ENCODE measurements around the gene PRDM16. TPM values are rescaled to one million over a fixed set of nuclear protein-coding genes. Genes with fewer than 3 reads are reported as not detected.

The PRDM16 gene
- total RNA-seq, 1 experiment from 2014 or later = 22.3 TPM

DNA sequence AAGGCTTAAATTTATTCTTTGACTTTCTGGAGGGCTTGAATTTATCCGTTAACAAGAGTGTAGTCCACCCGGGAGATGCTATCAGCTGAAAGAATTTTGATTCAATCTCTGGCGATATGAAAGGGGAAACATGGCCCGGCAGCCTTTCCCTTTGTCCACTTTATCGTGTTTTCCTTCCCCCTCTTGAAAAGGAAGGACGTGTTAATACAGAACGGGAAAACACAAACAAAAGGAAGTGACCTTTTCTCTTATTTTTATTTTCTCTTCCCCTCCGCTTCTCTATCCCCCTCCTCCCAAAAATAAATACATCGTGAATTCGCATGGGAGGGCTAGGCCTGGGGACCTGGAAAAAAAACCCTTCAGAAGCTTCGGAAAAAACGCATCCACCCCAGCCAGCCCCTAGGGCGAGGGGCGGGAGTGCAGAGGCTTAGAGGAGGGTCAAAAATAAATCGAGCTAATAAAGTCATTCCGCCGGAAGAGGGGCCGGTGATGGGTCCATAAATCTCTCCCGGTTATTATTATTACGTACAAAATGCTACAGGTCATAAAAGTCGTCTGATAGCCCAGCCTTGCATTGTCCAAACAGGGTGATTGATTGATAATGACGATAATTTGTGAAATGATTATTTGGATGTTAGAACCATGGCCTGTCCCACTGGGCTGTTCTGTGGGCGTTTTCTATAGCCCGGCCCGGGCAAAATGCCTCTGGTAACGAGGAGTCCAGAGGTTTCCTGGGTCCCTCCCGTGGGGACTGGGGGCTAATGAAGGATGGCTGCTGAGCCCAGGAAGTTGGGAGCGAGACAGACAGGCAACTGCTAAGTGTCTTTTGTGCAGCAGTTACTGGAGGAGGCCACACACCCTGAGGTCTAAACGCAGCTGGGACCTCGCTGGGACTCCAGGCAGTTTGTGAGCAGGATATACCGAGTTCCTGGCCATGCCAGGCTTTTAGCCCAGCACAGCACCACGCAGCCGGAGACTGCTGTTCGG lies 179.4 kb downstream of the PRDM16 start:
- no peak overlapping the region for H3K27ac ChIP-seq (ENCODE audit: low read length)
- H3K27me3 ChIP-seq (ENCODE audit: control insufficient read depth, insufficient read depth, low read length) = no peaks in the 10 kb centered on the region
- TSS peak; percentile 54 for BruUV-seq (replicated peaks)
- ChIA-PET POLR2A (no interaction called here), CTCF (no interaction called here)
- intact Hi-C loops (cut with micrococcal nuclease; ENCODE audit: unreplicated experiment) (no loop called here), in situ Hi-C loops (cut with HindIII; ENCODE audit: low pct_unique_long_range_greater_than_20kb, low sequenced_read_pairs) (no loop called here)
- no peaks in the 10 kb centered on the region for H3K9me3 ChIP-seq (ENCODE audit: control insufficient read depth, insufficient read depth, low read depth, low read length)
- H3K4me1 ChIP-seq (ENCODE audit: control insufficient read depth, insufficient read depth, low read length) = no peaks in the 10 kb centered on the region
- no peak overlapping the region for H3K4me3 ChIP-seq (ENCODE audit: low read depth in 2 of 2, low read length in 2 of 2)
- ATAC-seq (peak; percentile 35; the same call in 1 of the 2 replicates), DNase-seq (ENCODE audit: low read depth, low spot score) (no peak)
- H3K36me3 ChIP-seq (ENCODE audit: control insufficient read depth, insufficient read depth, low read length) = no peaks in the 10 kb centered on the region
- TF ChIP-seq SIN3A (IDR thresholded peaks at IDR 0.05; ENCODE audit: borderline replicate concordance, insufficient read depth, low read depth, low read length) (no peak), TCF7L2 (IDR thresholded peaks at IDR 0.05; ENCODE audit: low read depth, low read length) (no peak)
- TF ChIP-seq, protein P1, sequence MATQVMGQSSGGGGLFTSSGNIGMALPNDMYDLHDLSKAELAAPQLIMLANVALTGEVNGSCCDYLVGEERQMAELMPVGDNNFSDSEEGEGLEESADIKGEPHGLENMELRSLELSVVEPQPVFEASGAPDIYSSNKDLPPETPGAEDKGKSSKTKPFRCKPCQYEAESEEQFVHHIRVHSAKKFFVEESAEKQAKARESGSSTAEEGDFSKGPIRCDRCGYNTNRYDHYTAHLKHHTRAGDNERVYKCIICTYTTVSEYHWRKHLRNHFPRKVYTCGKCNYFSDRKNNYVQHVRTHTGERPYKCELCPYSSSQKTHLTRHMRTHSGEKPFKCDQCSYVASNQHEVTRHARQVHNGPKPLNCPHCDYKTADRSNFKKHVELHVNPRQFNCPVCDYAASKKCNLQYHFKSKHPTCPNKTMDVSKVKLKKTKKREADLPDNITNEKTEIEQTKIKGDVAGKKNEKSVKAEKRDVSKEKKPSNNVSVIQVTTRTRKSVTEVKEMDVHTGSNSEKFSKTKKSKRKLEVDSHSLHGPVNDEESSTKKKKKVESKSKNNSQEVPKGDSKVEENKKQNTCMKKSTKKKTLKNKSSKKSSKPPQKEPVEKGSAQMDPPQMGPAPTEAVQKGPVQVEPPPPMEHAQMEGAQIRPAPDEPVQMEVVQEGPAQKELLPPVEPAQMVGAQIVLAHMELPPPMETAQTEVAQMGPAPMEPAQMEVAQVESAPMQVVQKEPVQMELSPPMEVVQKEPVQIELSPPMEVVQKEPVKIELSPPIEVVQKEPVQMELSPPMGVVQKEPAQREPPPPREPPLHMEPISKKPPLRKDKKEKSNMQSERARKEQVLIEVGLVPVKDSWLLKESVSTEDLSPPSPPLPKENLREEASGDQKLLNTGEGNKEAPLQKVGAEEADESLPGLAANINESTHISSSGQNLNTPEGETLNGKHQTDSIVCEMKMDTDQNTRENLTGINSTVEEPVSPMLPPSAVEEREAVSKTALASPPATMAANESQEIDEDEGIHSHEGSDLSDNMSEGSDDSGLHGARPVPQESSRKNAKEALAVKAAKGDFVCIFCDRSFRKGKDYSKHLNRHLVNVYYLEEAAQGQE (IDR thresholded peaks at IDR 0.05; ENCODE audit: insufficient read depth in 1 of 2, low read depth in 2 of 2, low read length in 1 of 2) = no peak

DNA sequence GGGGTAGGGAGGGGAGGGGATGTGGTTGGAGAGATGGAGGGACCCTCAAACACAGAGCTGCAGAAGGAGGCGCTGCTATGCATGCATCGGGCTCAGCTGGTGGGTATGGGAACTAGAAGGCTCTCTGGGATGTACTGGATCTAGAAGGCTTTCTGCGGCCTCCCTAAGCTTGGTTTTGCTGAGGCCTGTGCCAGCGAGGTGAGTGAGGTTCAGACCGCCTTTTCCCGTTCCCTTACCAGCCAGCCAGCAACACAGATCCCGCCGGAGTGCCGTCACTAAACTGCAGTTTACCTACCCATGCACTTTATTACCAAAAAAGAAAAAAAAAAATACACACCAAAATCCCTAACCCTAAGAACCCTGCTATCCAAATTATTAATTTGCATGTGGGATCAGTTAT lies 180.2 kb downstream of the PRDM16 start:
- BruUV-seq (replicated peaks) = no TSS peak

DNA sequence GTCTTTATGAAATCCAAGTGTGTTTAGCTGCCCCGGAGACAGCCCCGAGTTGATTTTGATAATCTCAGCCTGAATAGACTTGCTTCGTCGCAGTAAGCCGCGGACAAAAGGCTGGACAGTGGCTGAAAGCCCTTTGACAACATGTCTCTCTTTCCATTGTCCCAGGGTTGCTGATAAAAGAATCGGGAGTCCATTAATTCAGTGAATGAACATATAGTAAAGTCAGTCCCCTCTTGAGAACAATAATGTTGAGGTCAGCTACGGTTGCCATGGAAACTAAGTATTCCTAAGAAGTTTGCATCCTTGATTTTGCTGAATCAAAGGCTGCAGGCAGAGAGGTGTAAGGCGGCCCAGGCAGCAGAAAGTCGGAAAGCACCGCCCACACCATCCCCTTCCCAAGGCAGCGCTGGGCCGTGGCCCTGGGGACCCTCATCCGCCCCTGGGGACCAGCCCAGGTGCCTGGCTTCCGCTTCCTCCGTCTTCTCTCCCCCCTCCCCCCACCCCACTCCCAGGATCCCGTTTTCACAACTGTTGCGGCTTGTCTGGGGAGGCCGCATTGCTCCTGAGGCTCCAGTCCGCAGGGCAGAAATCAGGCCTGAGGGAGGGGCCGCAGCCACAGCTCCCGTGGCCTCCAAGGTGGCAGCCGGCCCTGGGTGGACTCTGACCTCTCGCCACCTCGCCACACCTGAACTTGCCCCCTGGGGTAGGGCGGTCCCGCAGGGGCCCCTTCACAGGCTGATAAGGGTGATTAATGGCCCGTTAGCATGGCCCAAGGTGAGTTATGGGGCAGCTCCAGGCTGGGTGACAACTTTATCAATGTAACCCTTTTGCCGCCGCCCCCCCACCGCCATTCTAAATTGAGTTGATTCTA lies 180.9 kb downstream of the PRDM16 start:
- Histone ChIP-seq H3K36me3 (ENCODE audit: control insufficient read depth, insufficient read depth, low read length) (no peaks in the 10 kb centered on the region), H3K27ac (ENCODE audit: low read length) (no peak overlapping the region), H3K4me1 (ENCODE audit: control insufficient read depth, insufficient read depth, low read length) (no peaks in the 10 kb centered on the region), H3K27me3 (ENCODE audit: control insufficient read depth, insufficient read depth, low read length) (no peaks in the 10 kb centered on the region), H3K9me3 (ENCODE audit: control insufficient read depth, insufficient read depth, low read depth, low read length) (no peaks in the 10 kb centered on the region), H3K4me3 (ENCODE audit: low read depth in 2 of 2, low read length in 2 of 2) (no peak overlapping the region)
- no TSS peak for BruUV-seq (replicated peaks)
- ATAC-seq (no peak), DNase-seq (ENCODE audit: low read depth, low spot score) (no peak)
- intact Hi-C loops (cut with micrococcal nuclease; ENCODE audit: unreplicated experiment) = no loop called here
- ChIA-PET CTCF (no interaction called here), POLR2A (interaction anchor here (0.6 kb wide), 1 partner anchor 122 kb away, joined by 15 read pairs; no protein-coding TSS in a partner anchor)
- in situ Hi-C loops (cut with HindIII; ENCODE audit: low pct_unique_long_range_greater_than_20kb, low sequenced_read_pairs) = no loop called here
- no peak for TF ChIP-seq SIN3A (IDR thresholded peaks at IDR 0.05; ENCODE audit: borderline replicate concordance, insufficient read depth, low read depth, low read length)
- TF ChIP-seq, protein P2, sequence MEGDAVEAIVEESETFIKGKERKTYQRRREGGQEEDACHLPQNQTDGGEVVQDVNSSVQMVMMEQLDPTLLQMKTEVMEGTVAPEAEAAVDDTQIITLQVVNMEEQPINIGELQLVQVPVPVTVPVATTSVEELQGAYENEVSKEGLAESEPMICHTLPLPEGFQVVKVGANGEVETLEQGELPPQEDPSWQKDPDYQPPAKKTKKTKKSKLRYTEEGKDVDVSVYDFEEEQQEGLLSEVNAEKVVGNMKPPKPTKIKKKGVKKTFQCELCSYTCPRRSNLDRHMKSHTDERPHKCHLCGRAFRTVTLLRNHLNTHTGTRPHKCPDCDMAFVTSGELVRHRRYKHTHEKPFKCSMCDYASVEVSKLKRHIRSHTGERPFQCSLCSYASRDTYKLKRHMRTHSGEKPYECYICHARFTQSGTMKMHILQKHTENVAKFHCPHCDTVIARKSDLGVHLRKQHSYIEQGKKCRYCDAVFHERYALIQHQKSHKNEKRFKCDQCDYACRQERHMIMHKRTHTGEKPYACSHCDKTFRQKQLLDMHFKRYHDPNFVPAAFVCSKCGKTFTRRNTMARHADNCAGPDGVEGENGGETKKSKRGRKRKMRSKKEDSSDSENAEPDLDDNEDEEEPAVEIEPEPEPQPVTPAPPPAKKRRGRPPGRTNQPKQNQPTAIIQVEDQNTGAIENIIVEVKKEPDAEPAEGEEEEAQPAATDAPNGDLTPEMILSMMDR (IDR thresholded peaks at IDR 0.05) = no peak
- no peak for TF ChIP-seq POLR2AphosphoS5 (IDR thresholded peaks at IDR 0.05; ENCODE audit: low read depth, low read length)
- no peak for TF ChIP-seq TCF7L2 (IDR thresholded peaks at IDR 0.05; ENCODE audit: low read depth, low read length)
- TF ChIP-seq, protein P1 (IDR thresholded peaks at IDR 0.05; ENCODE audit: insufficient read depth in 1 of 2, low read depth in 2 of 2, low read length in 1 of 2) = no peak

More for the DNA sequence above, 180.2 kb downstream of the PRDM16 start:
- ChIA-PET CTCF (no interaction called here), POLR2A (no interaction called here)
- no peaks in the 10 kb centered on the region for H3K4me1 ChIP-seq (ENCODE audit: control insufficient read depth, insufficient read depth, low read length)
- H3K27ac ChIP-seq (ENCODE audit: low read length) = no peak overlapping the region
- intact Hi-C loops (cut with micrococcal nuclease; ENCODE audit: unreplicated experiment) = no loop called here
- H3K9me3 ChIP-seq (ENCODE audit: control insufficient read depth, insufficient read depth, low read depth, low read length) = no peaks in the 10 kb centered on the region
- DNase-seq (ENCODE audit: low read depth, low spot score) (no peak), ATAC-seq (no peak)
- H3K4me3 ChIP-seq (ENCODE audit: low read depth in 2 of 2, low read length in 2 of 2) = no peak overlapping the region
- no peaks in the 10 kb centered on the region for H3K27me3 ChIP-seq (ENCODE audit: control insufficient read depth, insufficient read depth, low read length)
- TF ChIP-seq TCF7L2 (IDR thresholded peaks at IDR 0.05; ENCODE audit: low read depth, low read length) = no peak
- in situ Hi-C loops (cut with HindIII; ENCODE audit: low pct_unique_long_range_greater_than_20kb, low sequenced_read_pairs) = no loop called here
- H3K36me3 ChIP-seq (ENCODE audit: control insufficient read depth, insufficient read depth, low read length) = no peaks in the 10 kb centered on the region
